OCI-LY3 (cell line): ENCODE results near the gene TBC1D5.
"Not testable (repeated sequence)": the region's sequence is repeated elsewhere in the genome, so short reads cannot be mapped to it uniquely, and the experiment has no call there.

Experiments
- EZH2phosphoT487 ChIP-seq: fragments of 200-600 bp; shearing (Covaris generic); IDR thresholded peaks from 2 replicates; pipeline ENCODE4 v1.6.1; 2018; ENCODE audit warnings: antibody characterized with exemption, mixed run types, low read depth
- TF ChIP-seq, protein P1 (sequence below): fragments of 200-600, 300-600 bp; sonication (generic); IDR thresholded peaks from 2 replicates; pipeline ENCODE4 v1.5.1; 2014; ENCODE audit warnings: antibody characterized with exemption, low read length, low read depth

DNA sequence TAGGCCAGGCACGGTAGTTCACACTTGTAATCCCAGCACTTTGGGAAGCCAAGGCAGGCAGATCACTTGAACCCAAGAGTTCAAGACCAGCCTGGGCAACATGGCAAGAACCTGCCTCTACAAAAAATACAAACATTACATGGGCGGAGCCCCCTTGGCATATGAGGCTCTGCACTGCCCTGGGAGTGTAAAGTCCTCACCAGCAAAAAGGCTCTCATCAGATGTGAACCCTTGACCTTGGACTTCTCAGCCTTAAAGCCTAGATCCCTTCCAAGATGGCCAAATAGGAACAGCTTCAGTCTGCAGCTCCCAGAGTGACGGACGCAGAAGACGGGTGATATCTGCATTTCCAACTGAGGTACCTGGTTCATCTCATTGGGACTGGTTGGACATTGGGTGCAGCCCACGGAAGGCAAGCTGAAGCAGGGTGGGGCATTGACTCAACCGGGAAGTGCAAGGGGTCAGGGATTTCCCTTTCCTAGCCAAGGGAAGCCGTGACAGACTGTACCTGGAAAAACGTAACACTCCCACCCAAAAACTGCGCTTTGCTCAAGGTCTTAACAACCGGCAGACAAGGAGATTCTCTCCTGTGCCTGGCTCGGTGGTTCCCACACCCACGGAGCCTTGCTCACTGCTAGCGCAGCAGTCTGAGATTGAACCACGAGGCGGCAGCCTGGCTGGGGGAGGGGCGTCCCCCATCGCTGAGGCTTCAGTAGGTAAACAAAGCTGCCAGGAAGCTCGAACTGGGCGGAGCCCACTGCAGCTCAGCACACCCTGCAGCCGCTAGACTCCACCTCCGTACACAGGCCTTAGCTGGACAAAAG is 49.4 kb downstream of the TBC1D5 start:
- TF ChIP-seq EZH2phosphoT487, result not testable (repeated sequence)
- TF ChIP-seq, protein P1, sequence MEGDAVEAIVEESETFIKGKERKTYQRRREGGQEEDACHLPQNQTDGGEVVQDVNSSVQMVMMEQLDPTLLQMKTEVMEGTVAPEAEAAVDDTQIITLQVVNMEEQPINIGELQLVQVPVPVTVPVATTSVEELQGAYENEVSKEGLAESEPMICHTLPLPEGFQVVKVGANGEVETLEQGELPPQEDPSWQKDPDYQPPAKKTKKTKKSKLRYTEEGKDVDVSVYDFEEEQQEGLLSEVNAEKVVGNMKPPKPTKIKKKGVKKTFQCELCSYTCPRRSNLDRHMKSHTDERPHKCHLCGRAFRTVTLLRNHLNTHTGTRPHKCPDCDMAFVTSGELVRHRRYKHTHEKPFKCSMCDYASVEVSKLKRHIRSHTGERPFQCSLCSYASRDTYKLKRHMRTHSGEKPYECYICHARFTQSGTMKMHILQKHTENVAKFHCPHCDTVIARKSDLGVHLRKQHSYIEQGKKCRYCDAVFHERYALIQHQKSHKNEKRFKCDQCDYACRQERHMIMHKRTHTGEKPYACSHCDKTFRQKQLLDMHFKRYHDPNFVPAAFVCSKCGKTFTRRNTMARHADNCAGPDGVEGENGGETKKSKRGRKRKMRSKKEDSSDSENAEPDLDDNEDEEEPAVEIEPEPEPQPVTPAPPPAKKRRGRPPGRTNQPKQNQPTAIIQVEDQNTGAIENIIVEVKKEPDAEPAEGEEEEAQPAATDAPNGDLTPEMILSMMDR, result not testable (repeated sequence)
